BE2C (cell line): ENCODE measurements around the gene SCLT1.

Experiments used
- DNase-seq: peaks from one replicate; pipeline ENCODE4 v3.0.0-alpha.2; 2020
- H3K27me3 ChIP-seq: fragments of 250-450 bp; sonication (Bioruptor Pico); 2 replicates; pipeline ENCODE4 v1.5.1; 2020; ENCODE audit warnings: mild to moderate bottlenecking
- H3K36me3 ChIP-seq: fragments of 250-450 bp; sonication (Bioruptor Pico); 2 replicates; pipeline ENCODE4 v1.5.1; 2020; ENCODE audit warnings: mild to moderate bottlenecking
- H3K4me1 ChIP-seq: fragments of 250-450 bp; sonication (Bioruptor Pico); 2 replicates; pipeline ENCODE4 v1.5.1; 2020
- H3K4me3 ChIP-seq: 2 replicates; pipeline ENCODE4 v1.5.1; 2011; ENCODE audit warnings: low read depth, low read length
- H3K9me3 ChIP-seq: fragments of 250-450 bp; sonication (Bioruptor Pico); 2 replicates; pipeline ENCODE4 v1.5.1; 2020
- CTCF ChIP-seq: IDR thresholded peaks from 2 replicates; pipeline ENCODE4 v1.5.1; 2012; ENCODE audit warnings: mild to moderate bottlenecking, low read depth, low read length

SCLT1 gene

GRCh38 chr4:128917781-128918180 lies 175.6 kb downstream of the SCLT1 start:
- H3K4me1 ChIP-seq: no peaks in the 10 kb centered on the region; the same call in 1 of the 2 replicates
- no peak for TF ChIP-seq CTCF
- H3K27me3 ChIP-seq: no peaks in the 10 kb centered on the region
- H3K4me3 ChIP-seq: no peak overlapping the region
- DNase-seq: no peak
- H3K9me3 ChIP-seq: no peaks in the 10 kb centered on the region
- H3K36me3 ChIP-seq: no peaks in the 10 kb centered on the region

GRCh38 chr4:128916832-128917231 lies 176.5 kb downstream of the SCLT1 start:
- DNase-seq: no peak
- Histone ChIP-seq H3K4me3 (no peak overlapping the region), H3K36me3 (no peaks in the 10 kb centered on the region), H3K4me1 (no peaks in the 10 kb centered on the region; the same call in 1 of the 2 replicates), H3K9me3 (no peaks in the 10 kb centered on the region), H3K27me3 (no peaks in the 10 kb centered on the region)
- no peak for TF ChIP-seq CTCF

GRCh38 chr4:128915544-128915943 lies 177.8 kb downstream of the SCLT1 start:
- Histone ChIP-seq H3K27me3 (no peaks in the 10 kb centered on the region), H3K9me3 (no peaks in the 10 kb centered on the region), H3K4me3 (no peak overlapping the region), H3K4me1 (no peaks in the 10 kb centered on the region; the same call in 1 of the 2 replicates), H3K36me3 (no peaks in the 10 kb centered on the region)
- TF ChIP-seq CTCF: no peak
- no peak for DNase-seq

- H3K36me3 ChIP-seq: no peaks in the 10 kb centered on the region
- no peak for DNase-seq
- H3K27me3 ChIP-seq: no peaks in the 10 kb centered on the region
- no peak for TF ChIP-seq CTCF
- no peak overlapping the region for H3K4me3 ChIP-seq
- H3K9me3 ChIP-seq: no peaks in the 10 kb centered on the region
- H3K4me1 ChIP-seq: no peaks in the 10 kb centered on the region
Measured at GRCh38 chr4:128913228-128913627, 180.1 kb downstream of the SCLT1 start.

GRCh38 chr4:128908735-128909134 lies 184.6 kb downstream of the SCLT1 start:
- H3K4me3 ChIP-seq: no peak overlapping the region
- no peaks in the 10 kb centered on the region for H3K9me3 ChIP-seq
- no peak for DNase-seq
- H3K27me3 ChIP-seq: no peaks in the 10 kb centered on the region
- H3K4me1 ChIP-seq: no peaks in the 10 kb centered on the region
- TF ChIP-seq CTCF: no peak
- H3K36me3 ChIP-seq: no peaks in the 10 kb centered on the region

GRCh38 chr4:128907981-128908380 lies 185.4 kb downstream of the SCLT1 start:
- Histone ChIP-seq H3K27me3 (no peaks in the 10 kb centered on the region), H3K9me3 (no peaks in the 10 kb centered on the region), H3K36me3 (no peaks in the 10 kb centered on the region), H3K4me1 (no peaks in the 10 kb centered on the region), H3K4me3 (no peak overlapping the region)
- DNase-seq: no peak
- TF ChIP-seq CTCF: no peak
